ENCODE results near the gene PLPPR5.

Gene PLPPR5

DNA sequence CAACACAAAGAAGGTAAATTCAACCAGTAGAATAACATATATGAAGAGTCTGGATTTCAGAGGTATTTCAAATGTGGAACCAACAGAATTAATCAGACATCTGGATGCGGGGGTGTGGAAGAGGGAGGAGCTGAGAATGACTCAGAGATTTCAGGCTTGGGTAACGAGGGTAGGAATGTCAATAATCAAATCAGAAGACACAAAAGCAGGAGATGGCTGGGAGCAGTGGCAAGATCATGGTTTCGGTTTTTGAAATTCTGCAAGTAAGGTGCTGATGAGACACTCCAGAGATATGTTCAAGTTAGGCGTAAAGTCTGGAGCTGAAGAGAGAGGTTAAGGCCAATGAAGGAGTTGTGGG, 64.0 kb downstream of the PLPPR5 start:
- no peaks in the 10 kb centered on the region for H3K79me2 ChIP-seq
- H2AFZ ChIP-seq: no peak overlapping the region

DNA sequence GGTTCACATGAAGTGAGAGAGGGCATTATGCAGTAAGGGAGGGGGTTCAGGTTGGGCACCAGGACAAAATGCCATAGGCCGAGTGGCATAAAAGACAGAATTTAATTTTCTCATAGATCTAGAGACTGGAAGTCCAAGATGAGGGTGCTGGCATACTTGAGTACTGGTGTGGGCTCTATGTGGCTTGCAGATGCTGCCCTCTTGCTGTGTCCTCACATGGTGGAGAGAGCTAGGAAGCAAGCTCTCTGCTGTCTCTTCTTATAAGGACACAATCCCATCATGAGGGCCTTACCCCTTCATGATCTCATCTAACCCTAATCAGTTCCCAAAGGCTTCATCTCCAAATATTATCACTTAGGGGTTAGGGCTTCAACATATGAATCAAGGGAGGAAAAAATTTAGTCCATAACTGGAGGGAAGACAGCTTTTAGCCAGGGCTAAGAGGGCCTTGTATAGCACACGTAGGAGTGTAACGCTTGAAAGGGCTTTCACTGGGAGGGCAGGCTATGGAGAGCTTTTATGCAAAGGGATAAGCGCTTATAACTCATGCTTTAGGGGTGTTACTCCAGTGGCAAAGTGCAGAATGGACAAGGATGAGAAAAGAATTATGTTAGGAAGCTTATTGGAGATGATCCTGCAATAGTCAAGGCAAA, 64.5 kb downstream of the PLPPR5 start:
- H3K79me2 ChIP-seq: no peaks in the 10 kb centered on the region
- no peak overlapping the region for H3K27ac ChIP-seq
- no peak overlapping the region for H3K4me2 ChIP-seq (ENCODE audit: low read length)
- H2AFZ ChIP-seq: no peak overlapping the region
- no peaks in the 10 kb centered on the region for H3K27me3 ChIP-seq (ENCODE audit: control insufficient read depth, insufficient read depth, low read length)
- no peaks in the 10 kb centered on the region for H3K4me1 ChIP-seq
- no peak for TF ChIP-seq CTCF (IDR thresholded peaks at IDR 0.05)
- no peaks in the 10 kb centered on the region for H3K9me3 ChIP-seq (ENCODE audit: control insufficient read depth, low read length)
- no peak overlapping the region for H3K9ac ChIP-seq
- H3K36me3 ChIP-seq (ENCODE audit: control insufficient read depth, insufficient read depth, low read length): no peaks in the 10 kb centered on the region
- H3K4me3 ChIP-seq (ENCODE audit: low read depth, low read length): no peak overlapping the region

More for the DNA sequence above, 64.0 kb downstream of the PLPPR5 start:
- H3K9ac ChIP-seq: no peak overlapping the region
- H3K4me3 ChIP-seq (ENCODE audit: low read depth, low read length): no peak overlapping the region
- no peaks in the 10 kb centered on the region for H3K36me3 ChIP-seq (ENCODE audit: control insufficient read depth, insufficient read depth, low read length)
- H3K27me3 ChIP-seq (ENCODE audit: control insufficient read depth, insufficient read depth, low read length): no peaks in the 10 kb centered on the region
- H3K9me3 ChIP-seq (ENCODE audit: control insufficient read depth, low read length): no peaks in the 10 kb centered on the region
- no peaks in the 10 kb centered on the region for H3K4me1 ChIP-seq
- TF ChIP-seq CTCF (IDR thresholded peaks at IDR 0.05): no peak
- no peak overlapping the region for H3K27ac ChIP-seq
- no peak overlapping the region for H3K4me2 ChIP-seq (ENCODE audit: low read length)

DNA sequence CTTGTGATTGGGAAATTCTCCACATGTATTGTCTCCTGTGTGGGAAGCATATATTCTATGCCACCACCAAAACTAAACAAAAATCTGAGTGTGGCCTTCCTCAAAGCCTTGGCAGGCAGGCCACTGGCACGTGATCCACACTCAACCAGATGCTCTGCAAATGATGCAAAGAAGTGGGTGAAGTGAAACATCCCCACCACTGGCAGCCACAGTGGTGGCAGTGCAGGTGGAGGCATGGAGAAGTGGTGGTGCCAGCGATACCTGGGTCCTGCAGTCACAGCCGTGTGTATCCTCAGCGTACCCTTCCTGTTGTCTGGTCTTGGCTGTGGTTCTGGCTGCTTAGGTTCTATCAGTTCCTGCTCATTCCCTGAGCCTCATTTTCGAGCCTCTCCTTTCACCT, 65.2 kb downstream of the PLPPR5 start:
- Histone ChIP-seq H3K27ac (no peak overlapping the region), H3K27me3 (ENCODE audit: control insufficient read depth, insufficient read depth, low read length) (no peaks in the 10 kb centered on the region), H3K4me3 (ENCODE audit: low read depth, low read length) (no peak overlapping the region), H3K36me3 (ENCODE audit: control insufficient read depth, insufficient read depth, low read length) (no peaks in the 10 kb centered on the region), H2AFZ (no peak overlapping the region), H3K9me3 (ENCODE audit: control insufficient read depth, low read length) (no peaks in the 10 kb centered on the region), H3K9ac (no peak overlapping the region), H3K4me2 (ENCODE audit: low read length) (no peak overlapping the region), H3K4me1 (no peaks in the 10 kb centered on the region), H3K79me2 (no peaks in the 10 kb centered on the region)
- no peak for TF ChIP-seq CTCF (IDR thresholded peaks at IDR 0.05)

GRCh38 chr1:98937347-98937746, 67.3 kb downstream of the PLPPR5 start:
- Histone ChIP-seq H3K79me2 (no peaks in the 10 kb centered on the region), H3K9me3 (ENCODE audit: control insufficient read depth, low read length) (no peaks in the 10 kb centered on the region), H3K4me1 (no peaks in the 10 kb centered on the region), H3K9ac (no peak overlapping the region), H2AFZ (no peak overlapping the region), H3K4me2 (ENCODE audit: low read length) (no peak overlapping the region), H3K27ac (no peak overlapping the region), H3K4me3 (ENCODE audit: low read depth, low read length) (no peak overlapping the region), H3K27me3 (ENCODE audit: control insufficient read depth, insufficient read depth, low read length) (no peaks in the 10 kb centered on the region), H3K36me3 (ENCODE audit: control insufficient read depth, insufficient read depth, low read length) (no peaks in the 10 kb centered on the region)
- no peak for TF ChIP-seq CTCF (IDR thresholded peaks at IDR 0.05)

GRCh38 chr1:98932184-98932583, 72.5 kb downstream of the PLPPR5 start:
- Histone ChIP-seq H3K27me3 (ENCODE audit: control insufficient read depth, insufficient read depth, low read length) (no peaks in the 10 kb centered on the region), H3K4me1 (no peaks in the 10 kb centered on the region), H3K79me2 (no peaks in the 10 kb centered on the region), H3K9ac (no peak overlapping the region), H3K36me3 (ENCODE audit: control insufficient read depth, insufficient read depth, low read length) (no peaks in the 10 kb centered on the region), H3K27ac (no peak overlapping the region), H3K4me3 (ENCODE audit: low read depth, low read length) (no peak overlapping the region), H3K9me3 (ENCODE audit: control insufficient read depth, low read length) (no peaks in the 10 kb centered on the region), H3K4me2 (ENCODE audit: low read length) (no peak overlapping the region), H2AFZ (no peak overlapping the region)
- no peak for TF ChIP-seq CTCF (IDR thresholded peaks at IDR 0.05)

All from parathyroid adenoma (tissue), 2 donors.